Parietal lobe (tissue), 1 donor: ENCODE results near the gene FBXO30. TPM values are rescaled to one million over a fixed set of nuclear protein-coding genes. Genes with fewer than 3 reads are reported as not detected.

Experiments used
- total RNA-seq: library from RNA; depleted of rRNA; stranded (reverse); fragments of >200 nt; gene quantifications from one replicate; pipeline ENCODE4 v1.2.3, GENCODE V29; 2014

The FBXO30 gene, protein sequence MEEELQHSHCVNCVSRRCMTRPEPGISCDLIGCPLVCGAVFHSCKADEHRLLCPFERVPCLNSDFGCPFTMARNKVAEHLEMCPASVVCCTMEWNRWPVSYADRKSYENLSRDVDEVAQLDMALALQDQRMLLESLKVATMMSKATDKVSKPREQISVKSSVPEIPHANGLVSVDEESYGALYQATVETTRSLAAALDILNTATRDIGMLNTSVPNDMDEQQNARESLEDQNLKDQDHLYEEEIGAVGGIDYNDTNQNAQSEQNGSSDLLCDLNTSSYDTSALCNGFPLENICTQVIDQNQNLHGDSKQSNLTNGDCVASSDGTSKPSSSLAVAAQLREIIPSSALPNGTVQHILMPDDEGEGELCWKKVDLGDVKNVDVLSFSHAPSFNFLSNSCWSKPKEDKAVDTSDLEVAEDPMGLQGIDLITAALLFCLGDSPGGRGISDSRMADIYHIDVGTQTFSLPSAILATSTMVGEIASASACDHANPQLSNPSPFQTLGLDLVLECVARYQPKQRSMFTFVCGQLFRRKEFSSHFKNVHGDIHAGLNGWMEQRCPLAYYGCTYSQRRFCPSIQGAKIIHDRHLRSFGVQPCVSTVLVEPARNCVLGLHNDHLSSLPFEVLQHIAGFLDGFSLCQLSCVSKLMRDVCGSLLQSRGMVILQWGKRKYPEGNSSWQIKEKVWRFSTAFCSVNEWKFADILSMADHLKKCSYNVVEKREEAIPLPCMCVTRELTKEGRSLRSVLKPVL
- 82.6 TPM for total RNA-seq

DNA sequence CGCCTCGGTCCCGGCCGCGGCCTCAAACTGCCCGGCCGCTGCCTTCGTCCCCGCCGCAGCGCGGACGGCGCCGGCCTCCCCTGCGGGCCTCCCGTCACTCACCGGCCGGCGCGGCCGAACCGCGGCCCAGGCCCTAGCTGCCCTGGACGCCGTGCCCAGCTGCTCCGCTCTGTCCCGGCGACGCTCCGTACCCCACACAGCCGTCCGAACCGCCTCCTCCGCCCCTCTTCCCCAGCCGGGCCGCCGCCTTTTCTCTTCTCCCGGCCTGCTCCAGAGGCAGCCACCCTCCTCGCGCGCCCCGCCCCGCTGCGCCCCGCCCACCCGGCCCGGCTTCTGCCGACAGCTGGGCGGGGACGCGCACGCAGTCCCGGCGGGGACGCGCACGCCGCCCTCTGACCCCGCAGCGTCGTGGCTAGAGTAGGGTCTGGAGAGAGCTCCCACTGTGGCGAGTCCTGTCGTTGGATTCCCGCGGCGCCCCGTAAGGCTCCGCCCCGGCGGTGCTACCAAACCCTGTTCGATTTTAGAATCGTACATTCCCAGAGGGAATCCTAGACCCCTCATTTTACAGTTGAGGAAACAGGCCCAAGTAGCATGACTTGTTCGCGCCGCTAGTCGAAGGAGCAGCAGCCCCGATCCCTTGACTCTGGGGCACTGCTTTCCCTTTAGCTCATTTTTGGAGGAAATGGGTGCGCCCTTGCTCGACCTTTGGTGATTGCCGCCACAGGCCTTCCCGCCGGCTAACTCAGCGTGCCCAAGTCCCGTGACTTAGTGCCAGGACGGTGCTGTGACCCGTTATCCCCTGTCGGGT lies at the start of gene FBXO30:
FBXO30 (minus strand) TSS at position 295 of the 808 bp plus-strand sequence. CDS start 8,390 bp downstream, outside the sequence.

Other genes starting within 250 kb of the FBXO30 start
- 31.0 TPM for gene EPM2A, start 79.3 kb downstream of the FBXO30 start, total RNA-seq
- 123 TPM for gene SHPRH, start 149.6 kb upstream of the FBXO30 start, total RNA-seq
- 25.0 TPM for gene GRM1, start 214.3 kb upstream of the FBXO30 start, total RNA-seq